DMS114 treated with DMSO at 0.1 percent for 48 hours (cell line): ENCODE data around the gene RDM1.
"Not testable (repeated sequence)": the region's sequence is repeated elsewhere in the genome, so short reads cannot be mapped to it uniquely, and the experiment has no call there.

Experiments used
- DNase-seq: peaks from one replicate; lab custom pipeline; 2025; ENCODE audit not compliant: unreplicated experiment; lab: John Stamatoyannopoulos, UW

RDM1 gene

DNA sequence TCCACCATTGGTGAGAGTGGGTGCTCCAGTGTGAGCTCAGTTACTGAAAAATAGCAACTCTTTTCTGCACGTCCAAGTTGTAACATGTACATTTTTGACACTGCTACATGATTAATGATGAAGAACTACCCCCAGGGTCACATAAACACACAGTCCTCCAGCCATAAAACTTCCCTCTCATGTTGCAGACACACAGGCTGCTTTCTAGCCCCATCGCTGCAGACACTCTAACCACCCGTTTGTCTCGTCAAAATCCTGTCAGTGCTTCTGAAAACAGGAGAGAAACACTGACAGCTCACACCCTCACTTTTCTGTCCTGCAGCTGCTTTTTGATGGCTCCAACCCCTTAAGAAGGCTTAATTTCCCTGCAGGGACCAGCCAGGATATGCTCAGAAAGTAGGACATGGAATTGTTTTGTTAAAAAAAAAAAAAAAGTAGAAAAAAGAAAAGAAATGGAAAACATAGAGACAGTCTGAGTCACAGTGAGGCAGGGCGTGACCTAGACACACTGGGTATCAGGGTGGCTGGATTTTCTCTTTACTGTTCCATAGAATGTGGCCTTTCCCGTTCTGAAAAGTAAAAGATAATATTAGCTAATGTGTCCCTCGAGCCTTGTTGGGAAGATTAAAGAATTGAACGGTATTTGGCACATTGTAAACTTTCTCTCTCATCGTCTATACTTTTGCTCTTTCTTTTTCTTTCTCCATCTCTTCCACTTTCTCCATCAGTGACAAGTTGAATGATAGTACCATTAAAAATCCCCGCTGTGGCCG lies 29.7 kb downstream of the RDM1 start:
- no peak for DNase-seq

DNA sequence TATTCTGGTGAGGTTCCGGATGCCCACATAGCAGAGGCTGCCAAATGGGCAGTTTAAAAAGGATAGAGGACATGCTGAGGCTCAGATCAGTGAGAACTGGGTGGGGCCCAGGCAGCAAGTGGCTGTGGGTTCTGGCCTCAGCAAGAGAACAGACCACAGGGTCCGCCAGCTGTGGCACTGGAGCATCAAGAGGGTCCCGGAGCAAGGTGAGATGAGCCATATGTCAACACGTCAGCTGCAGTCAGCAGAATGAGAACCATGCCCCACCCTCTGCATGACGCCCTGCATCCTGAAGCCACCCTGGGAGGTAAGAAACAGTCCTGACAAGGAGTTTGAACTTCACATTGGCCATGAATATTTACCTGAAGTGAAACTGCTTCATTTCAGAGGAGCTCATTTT lies 30.3 kb downstream of the RDM1 start:
- no peak for DNase-seq

DNA sequence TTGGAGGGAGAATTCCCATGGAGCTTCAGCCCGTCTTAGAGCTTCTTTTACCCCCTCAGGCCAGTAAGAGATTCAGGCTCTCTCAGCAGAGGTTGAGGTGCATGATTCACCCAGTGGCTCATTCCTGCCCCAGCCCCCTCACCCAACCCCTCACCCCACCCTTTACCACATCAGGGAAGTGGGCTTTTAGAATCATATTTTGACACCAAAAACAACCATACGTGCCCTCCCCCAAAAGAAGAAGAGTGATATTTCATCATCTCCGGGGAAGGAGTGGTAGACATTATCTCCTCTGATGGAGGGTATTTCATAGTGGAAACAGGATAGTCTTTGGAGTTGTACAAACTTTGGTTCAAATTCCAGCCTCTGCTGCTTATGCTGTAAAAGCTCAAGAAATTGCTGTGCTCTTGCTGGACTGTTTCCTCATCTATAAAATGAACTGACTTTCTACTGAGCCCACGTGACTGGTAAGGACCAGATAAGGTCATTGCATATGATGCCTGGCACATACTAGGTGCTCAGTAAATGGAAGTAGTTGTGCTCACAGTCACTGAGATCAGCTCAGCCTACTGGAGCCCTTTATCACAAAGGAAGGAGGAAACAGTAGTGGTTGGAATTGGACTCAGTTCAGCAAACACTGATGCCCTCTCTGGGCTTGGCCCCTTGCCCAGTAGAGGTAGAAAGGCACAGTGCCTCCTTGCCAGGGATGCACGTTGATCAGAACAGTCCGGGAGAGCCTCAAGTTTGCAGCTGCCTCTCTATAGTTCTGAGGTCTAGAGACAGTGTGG lies 32.1 kb downstream of the RDM1 start:
- DNase-seq = no peak

DNA sequence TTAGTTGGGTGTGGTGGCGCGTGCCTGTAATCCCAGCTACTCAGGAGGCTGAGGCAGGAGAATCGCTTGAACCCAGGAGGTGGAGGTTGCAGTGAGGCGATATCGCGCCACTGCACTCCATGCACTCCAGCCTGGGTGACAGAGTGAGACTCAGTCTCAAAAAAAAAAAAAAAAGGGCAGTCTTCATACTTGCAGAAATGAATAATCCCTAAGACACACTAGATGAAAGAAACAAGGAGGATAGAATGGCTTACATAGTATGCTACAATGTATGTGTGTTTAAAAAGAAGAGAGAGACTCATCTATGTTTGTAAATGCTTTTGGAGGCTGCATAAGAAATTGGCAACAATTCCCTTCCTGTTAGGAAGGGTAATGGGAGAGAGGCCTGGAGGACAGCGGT lies 32.8 kb downstream of the RDM1 start:
- not testable (repeated sequence) for DNase-seq

DNA sequence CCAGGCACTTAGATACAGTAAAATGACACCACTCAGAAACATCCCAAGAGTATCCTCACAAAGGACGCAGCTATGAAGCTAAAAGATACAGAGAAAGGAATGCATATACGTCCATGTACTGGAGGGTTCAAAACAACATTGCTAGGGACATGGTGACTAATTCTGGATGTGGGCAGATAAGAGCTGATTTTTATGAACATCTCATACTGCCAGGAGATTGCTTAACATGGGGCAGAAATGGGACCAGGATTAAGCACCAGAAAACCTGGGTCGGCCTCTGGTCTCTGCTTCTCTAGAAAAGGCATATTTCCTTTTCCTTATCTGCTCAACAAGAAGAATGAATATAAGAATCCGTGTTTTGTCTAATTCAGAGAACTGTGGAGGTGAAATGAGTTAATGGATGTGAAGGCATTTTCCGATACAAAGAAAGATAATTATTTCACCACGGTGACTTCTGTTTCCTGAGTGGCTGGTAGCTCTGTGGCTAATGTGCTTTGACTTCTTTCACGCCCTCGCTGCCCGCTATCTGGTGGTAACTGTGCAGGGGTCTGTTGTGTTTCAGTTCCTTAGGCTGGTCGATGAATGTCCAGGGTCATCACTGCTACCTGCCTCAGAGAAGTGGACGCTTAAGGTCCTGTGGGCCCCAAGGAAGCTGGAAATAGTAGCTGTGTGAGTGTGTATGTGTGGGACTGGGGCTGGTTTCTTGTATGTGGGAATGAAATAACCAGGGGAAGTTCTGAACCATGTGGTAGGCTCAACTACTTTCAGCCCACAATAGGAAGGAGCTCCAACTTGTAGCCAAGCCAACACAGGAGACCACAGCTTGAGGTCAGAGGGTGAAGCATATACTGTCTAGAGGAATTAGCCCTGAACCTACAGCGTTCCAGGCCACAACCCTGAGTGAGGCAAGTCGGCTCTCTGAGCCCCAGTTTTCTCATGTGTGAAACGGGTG lies 34.7 kb downstream of the RDM1 start:
- no peak for DNase-seq

DNA sequence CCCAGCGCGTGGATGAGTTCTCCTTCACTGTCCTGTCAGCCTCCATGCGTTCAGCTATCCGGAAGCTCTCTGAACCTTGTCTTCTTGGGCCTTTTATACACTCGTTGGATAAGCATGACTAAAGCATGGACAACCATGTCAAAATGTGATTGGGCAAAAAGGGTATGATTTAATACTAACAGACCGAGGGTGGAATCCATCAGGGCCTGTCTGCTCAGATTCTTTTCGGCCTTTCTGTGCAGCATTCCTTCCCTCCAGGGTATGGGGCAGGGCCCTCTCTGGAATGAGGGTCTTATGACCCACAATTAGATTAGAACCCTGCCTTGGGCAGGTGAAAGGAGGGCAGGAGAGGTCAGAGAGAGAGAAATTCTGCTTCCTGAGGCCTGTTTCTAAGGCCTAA lies 36.4 kb downstream of the RDM1 start:
- no peak for DNase-seq

DNA sequence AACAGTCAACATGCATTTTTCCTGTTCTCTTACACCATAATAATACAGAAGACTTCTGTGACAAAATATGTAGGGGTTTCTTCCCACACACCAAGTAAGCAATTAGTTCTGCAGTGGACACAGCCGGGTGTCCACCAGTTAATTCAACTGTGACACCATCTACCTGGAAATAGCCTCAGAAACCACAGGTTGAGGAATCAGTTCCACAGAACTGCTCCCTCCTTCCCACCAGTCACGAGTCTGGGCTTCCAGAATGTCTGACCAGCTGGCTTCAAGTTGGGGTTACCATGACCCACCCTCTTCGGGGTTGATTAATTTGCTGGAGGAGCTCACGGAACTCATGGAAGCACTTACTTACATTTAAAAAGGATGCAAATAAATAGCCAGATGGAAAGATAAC lies 36.8 kb downstream of the RDM1 start:
- no peak for DNase-seq

DNA sequence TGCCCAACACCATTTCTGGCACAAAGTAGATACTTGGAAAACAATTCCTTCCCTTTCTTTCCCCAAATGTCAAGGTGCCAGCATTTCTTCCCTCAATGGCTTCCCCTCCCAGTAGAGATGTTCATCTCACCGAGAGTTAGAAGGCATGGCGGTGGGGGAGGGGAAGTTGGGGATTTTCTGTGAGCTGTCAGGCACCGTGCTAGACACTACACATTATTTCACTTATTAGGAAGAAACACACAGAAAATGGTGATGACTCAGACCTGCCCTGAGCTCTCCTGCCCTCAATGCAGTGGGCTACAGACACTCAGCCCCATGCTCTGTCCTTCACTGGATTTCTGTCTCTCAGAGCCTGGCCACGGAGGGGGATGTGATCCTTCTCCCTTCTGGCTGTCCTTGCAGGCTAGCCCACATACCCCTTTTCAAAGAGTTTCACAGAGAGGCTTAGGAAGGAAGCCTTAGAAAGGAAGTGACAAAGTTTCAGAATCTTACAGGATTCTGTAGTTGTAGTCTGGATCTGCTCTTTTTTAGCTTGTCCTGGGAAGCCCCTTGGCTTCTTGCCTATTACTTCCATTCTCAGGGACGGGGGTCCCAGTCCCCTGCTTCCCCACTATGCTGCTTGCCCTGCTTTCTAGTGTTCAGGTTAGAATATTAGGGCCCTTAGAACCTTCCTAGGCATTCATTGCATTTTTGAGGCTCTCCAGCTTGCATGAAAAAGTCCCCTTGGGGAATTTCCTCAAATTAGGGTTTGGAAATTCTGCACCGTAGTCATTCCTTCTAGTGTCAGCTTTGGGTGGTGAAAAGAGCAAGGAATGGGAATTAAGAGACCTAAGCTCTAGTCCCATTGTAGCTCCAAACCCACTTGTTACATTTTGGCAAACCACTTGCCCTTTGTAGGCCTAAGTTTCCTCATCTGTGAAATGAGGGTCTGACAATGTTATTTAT lies 38.2 kb downstream of the RDM1 start:
- DNase-seq = no peak

DNA sequence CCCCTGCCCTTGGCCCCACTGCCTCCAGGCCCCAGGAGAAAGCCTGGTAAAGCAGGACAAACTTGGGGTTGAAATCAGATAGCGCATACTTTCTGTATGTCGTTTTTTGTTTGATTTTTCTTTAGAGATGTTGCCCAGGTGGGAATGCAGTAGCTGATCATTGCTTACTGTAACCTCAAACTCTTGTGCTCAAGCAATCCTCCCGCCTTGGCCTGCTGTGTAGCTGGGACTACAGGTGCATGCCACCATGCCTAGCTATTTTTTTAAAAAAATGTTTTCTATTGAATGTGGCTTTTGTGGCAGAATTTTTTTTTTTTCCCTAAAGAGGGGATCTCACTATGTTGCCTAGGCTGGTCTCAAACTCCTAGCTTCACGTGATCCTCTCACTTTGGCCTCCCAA lies 39.3 kb downstream of the RDM1 start:
- DNase-seq = no peak

DNA sequence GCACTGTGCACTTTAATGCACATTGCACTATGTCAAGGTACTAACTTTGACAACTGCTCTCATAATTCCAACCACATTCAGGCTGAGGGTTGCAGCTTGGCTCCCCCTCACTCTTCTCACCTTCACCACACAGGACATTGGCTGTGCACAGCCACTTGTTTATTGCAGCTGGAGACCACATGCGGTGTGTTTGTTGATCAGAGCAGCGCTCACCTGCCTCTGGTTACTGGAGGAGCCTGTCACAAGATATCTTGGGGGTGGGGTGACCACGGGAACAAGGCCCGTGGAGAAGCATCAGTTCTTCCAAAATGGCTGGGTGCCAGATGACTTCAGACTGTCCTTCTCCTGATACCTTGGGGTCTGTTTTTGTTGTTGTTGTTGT lies 39.8 kb downstream of the RDM1 start:
- DNase-seq = no peak

DNA sequence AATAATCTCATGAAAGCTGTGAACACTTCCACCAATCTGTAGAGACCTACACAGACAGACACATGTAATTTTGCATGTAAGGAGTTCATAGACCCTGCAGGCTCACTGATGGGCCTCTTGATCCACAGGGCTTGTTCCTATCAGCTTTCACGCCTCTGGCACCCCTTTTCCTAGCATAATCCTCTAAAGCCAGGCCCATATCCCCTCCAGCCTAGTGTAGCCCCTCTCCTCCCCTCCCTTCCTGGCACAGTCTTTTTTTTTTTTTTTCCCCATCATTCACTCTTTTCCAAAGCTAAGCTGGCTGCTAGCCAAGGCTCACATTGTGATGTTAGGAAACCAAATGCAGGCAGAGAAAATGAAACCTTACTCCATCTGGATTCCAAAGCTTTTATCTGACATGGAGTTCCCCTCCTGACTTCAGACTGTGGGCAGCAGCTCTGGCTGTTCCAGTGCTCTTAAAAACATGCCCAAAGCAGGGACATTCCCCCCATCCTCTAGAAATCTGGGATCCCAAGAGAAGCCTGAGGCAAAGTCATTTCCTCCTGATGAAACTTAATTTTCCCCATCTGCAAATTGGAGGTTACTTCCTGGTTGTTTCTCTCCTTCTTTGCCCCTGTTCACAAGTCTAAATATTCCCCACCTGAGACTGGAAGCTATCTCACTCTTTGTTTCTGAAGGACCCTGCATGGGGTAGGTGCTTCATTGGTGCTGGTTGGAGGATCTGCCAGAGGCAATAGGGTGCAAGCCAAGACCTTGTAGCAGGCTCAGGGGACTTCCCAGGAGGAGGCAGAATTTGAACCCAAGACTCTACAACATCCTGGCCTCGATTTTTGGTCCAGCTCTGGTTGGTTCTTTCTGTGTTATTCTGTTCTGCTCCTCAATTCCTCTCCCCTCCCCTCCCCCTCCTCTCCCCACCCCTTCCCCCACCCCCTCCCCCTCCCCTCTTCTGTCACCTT lies 40.5 kb downstream of the RDM1 start:
- DNase-seq = no peak

DNA sequence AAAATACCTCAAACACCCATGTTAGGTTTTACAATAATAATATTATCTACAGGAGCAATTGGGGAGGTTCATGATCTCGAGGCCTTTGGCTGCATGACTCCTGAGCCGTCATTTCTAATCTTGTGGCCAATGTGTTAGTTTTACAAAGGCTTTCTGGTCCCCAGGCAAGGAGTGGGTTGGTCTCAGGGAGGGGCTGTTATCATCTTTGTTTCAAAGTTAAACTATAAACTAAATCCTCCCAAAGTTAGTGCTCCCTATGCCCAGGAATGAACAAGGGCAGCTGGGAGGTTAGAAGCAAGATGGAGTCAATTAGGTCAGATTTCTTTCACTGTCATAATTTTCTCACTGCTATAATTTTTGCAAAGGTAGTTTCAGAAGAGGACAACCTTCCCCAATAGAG lies 41.3 kb downstream of the RDM1 start:
- DNase-seq = no peak

DNA sequence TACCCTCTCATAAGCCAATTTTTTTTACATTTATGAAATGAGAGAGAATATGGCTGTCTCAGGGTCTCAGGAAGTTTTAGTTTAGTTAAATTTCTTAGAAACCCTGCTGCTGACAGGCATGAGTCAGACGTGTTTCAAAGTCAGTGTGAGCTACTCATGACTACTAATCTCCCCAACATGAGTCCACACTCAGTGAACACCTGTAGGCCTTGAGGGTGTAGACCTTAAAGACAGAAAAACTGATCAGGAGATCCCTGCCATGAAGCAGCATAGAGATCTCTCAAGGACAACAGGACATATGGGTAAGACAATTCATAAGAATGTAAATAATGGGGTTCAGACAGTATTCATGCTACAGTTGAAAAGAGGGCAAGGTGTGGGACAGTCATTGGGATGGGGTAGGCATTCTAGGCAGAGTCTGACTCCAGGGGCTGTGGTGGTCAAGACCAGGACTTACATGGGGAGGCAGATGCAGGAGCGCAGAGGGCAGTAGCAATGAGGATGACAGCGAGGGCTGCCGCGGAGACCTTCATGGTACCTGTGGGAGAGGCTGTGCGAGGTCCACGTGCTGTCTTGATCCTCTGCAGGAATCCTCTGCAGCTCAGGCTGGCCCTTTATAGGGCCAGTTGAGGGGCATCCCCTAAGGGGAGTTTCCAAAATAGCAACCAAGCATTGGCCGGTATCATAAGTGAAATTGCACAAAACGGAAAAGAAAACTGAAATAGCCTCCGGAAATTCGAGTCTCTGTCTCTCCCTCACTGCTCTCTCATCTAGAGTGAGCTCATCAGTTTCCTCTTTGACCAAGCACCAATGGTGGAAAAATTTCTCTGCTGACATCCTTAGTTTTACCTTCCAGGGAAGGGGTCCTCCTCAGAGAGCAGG lies 50.6 kb downstream of the RDM1 start, which contains the start of gene CCL5:
TSS of gene CCL5 (minus strand) at position 588 of the 882 bp plus-strand sequence.
- DNase-seq = no peak

DNA sequence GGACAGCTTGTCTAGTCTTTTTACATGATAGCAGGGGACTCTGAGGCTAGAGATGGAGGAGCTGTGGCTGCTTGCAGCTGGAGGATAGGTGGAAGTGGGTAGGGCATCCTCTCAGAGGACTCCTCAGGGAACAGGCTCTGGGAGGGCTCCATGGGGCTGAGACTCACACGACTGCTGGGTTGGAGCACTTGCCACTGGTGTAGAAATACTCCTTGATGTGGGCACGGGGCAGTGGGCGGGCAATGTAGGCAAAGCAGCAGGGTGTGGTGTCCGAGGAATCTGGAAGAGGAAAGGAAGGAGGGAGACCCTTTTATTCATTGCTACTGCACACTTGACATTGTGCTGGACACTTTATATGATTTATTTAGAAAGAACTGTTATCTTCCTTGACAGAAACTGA lies 52.2 kb downstream of the RDM1 start:
- DNase-seq = no peak

DNA sequence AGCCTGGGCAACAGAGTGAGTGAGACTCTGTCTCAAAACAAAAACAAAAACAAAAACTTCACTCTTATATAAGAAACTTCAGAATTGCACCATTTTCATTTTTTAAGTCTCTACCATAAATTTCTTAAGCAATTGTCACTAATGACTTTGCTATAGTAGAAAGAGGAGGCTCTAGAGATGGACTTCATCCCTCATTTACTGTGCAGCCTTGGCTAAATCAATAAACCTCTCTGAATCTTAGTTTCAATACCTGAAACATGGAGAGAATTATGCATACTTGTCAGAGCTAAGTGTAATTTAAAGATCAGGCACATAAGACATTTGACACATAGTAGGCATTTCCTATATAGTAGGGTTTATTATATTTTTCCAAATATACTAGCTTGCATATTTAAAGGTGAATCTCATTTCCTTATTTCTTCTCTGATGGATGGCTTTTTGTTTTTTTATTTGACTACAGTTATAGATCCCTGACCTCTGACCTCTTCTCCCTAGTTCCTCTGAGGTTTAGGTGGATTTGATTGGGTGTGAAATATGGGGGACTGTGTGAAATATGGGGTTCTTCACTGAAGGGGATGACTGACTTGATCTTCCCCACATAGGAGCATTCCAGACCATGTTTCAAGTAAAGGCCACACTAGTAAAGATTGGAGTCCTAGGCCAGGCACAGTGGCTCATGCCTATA lies 53.1 kb downstream of the RDM1 start:
- DNase-seq = no peak

DNA sequence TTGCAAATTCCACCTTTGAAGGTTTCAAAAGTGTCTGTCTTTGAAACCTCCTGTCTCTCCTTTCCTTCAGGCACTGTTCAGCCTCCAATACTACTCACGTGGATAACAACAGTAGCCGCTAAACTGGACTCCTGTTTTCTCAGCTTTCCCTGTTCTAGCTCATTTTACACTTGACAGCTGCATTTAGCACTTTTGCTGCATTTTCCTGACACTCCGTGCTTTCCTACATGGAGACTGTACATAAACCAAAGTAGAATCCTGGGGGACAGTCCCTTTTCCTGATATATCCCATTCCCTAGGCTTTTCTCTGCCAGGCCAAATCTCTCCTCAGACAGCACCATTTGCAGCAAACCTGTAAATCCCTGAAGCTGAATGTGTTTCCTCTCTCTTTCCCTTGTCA lies 54.0 kb downstream of the RDM1 start:
- no peak for DNase-seq

DNA sequence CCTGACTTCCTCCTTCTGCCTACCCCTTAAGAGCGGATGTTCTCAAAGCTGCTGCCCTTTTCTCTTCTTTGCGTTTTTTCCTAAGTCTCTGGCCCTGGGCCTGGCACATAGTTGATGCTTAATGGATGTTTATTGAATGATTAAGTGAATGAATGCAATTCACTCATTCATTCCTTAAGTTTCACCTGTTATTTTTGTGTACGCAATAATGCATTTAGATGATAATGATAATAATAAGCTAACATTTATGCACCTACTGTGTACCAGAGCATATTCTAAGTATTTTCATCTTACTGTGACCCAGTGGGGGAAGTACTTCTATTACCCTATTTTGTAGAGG lies 54.8 kb downstream of the RDM1 start:
- DNase-seq = no peak
